K562 (cell line): ENCODE results near the gene GALNT5. TPM values are rescaled to one million over a fixed set of nuclear protein-coding genes. Genes with fewer than 3 reads are reported as not detected.

Source experiments
- ATAC-seq: fragments of 200-7000 bp; cut with Tn5 transposase; 3 replicates; pipeline ENCODE4 v1.9.1; 2020; ENCODE audit warnings: moderate library complexity
- BruUV-seq: library from RNA; stranded (reverse); fragments of 400-500 nt; replicated peaks from 2 replicates; lab custom pipeline; 2021; lab: Mats Ljungman, UMichigan
- CTCF ChIA-PET: fragments of 300-600 bp; formaldehyde crosslinking; extraction: SDS; loops from one replicate; lab custom pipeline; 2021; ENCODE audit warnings: low intra/inter-chr PET ratio; lab: Yijun Ruan, JAX
- POLR2A ChIA-PET: fragments of 300-600, 350-650 bp; sonication (Branson Sonifier 250); formaldehyde crosslinking; extraction: SDS; loops from one replicate; lab custom pipeline; 2021; ENCODE audit warnings: antibody characterized with exemption, inconsistent platforms; lab: Yijun Ruan, JAX
- DNase-seq, 4 experiments: peaks; one replicate each; pipeline versions ENCODE4 v3.0.0 to v3.0.0-alpha.2; 2011 to 2018; ENCODE audit warnings: low spot score in 3 of 4, mixed read lengths in 3 of 4; ENCODE audit errors: extremely low read depth in 1 of 4
- FAIRE-seq: peaks from 2 replicates; lab custom pipeline; 2011; peaks lifted over from hg19 to GRCh38; lab: Jason Lieb, UNC
- H2AFZ ChIP-seq: 2 replicates; pipeline ENCODE4 v1.6.0; 2011; ENCODE audit warnings: low read depth, low read length, control low read depth, inconsistent platforms
- H3K27ac ChIP-seq: fragments of 200-600 bp; 3 replicates; pipeline ENCODE4 v1.8.0; 2011; ENCODE audit warnings: low read depth, mild to moderate bottlenecking, control low read depth, inconsistent platforms, low read length, moderate library complexity, mixed read lengths; ENCODE audit errors: extremely low read depth
- H3K27me3 ChIP-seq, 2 experiments: fragments of 300-600 bp in 1 of 2; 2 replicates in 1 of 2; 3 replicates in 1 of 2; pipeline versions ENCODE4 v1.6.0 to v1.8.0; 2011; ENCODE audit warnings: inconsistent platforms in 2 of 2, low read length in 2 of 2, mild to moderate bottlenecking in 1 of 2, mixed read lengths in 1 of 2, moderate library complexity in 1 of 2; ENCODE audit not compliant: control insufficient read depth in 2 of 2, insufficient read depth in 2 of 2
- H3K36me3 ChIP-seq: fragments of 300-600 bp; 3 replicates; pipeline ENCODE4 v1.8.0; 2011; ENCODE audit warnings: mild to moderate bottlenecking, low read length, inconsistent platforms; ENCODE audit not compliant: control insufficient read depth, insufficient read depth
- H3K4me1 ChIP-seq, 2 experiments: fragments of 200-600 bp in 1 of 2; replicated peaks in 1 of 2; 2 replicates in 1 of 2; 3 replicates in 1 of 2; pipeline versions ENCODE4 v1.5.1 to v1.8.0; 2011; ENCODE audit warnings: inconsistent platforms in 2 of 2, low read length in 2 of 2, mild to moderate bottlenecking in 1 of 2, mixed read lengths in 1 of 2, moderate library complexity in 1 of 2; ENCODE audit not compliant: control insufficient read depth in 2 of 2, insufficient read depth in 2 of 2
- H3K4me2 ChIP-seq: 2 replicates; pipeline ENCODE4 v1.6.1; 2011; ENCODE audit warnings: low read length, control low read depth, inconsistent platforms, mixed read lengths; ENCODE audit not compliant: insufficient read depth
- H3K4me3 ChIP-seq: fragments of 200-600 bp; sonication (generic), shearing (Covaris generic); 2 replicates; pipeline ENCODE4 v1.5.1; 2016; ENCODE audit warnings: control low read depth, inconsistent platforms
- H3K79me2 ChIP-seq: fragments of 200-600 bp; 3 replicates; pipeline ENCODE4 v1.8.0; 2011; ENCODE audit warnings: low read length, inconsistent platforms; ENCODE audit not compliant: control insufficient read depth, insufficient read depth
- H3K9ac ChIP-seq, 2 experiments: 2 replicates each; pipeline versions ENCODE4 v1.6.0 to v1.6.1; 2011; ENCODE audit warnings: low read depth in 2 of 2, low read length in 2 of 2, control low read depth in 1 of 2, inconsistent platforms in 1 of 2, mild to moderate bottlenecking in 1 of 2, mixed read lengths in 1 of 2; ENCODE audit not compliant: insufficient read depth in 1 of 2
- H3K9me1 ChIP-seq: one replicate; pipeline ENCODE4 v1.6.0; 2011; ENCODE audit warnings: inconsistent platforms, mild to moderate bottlenecking, low read length, moderate library complexity; ENCODE audit not compliant: control insufficient read depth, insufficient read depth
- H3K9me3 ChIP-seq: replicated peaks from 2 replicates; pipeline ENCODE4 v1.5.1; 2011; ENCODE audit warnings: low read depth, low read length, inconsistent platforms; ENCODE audit not compliant: control insufficient read depth, insufficient read depth
- H4K20me1 ChIP-seq: replicated peaks from 2 replicates; pipeline ENCODE4 v1.6.1; 2011; ENCODE audit warnings: low read length, inconsistent platforms, mixed read lengths; ENCODE audit not compliant: control insufficient read depth, insufficient read depth
- FOXA3 ChIP-seq, 2 experiments: fragments of 450-650 bp in 1 of 2; sonication (generic) in 1 of 2; formaldehyde crosslinking; IDR thresholded peaks in 1 of 2; conservative IDR thresholded peaks in 1 of 2; 2 replicates each; pipeline versions ENCODE4 v1.4.0 to v1.8.0; 2020 to 2022; ENCODE audit warnings: mild to moderate bottlenecking in 2 of 2, missing genetic modification reagents in 1 of 2
- GTF2A2 ChIP-seq: IDR thresholded peaks from 2 replicates; pipeline ENCODE4 v1.6.1; 2016; ENCODE audit warnings: mild to moderate bottlenecking, missing genetic modification characterization, missing compliant biosample characterization
- GTF2E2 ChIP-seq: fragments of 200-800 bp; sonication (Bioruptor generic); IDR thresholded peaks from 2 replicates; pipeline ENCODE4 v1.6.1; 2016; ENCODE audit warnings: missing genetic modification characterization, missing compliant biosample characterization
- HDAC6 ChIP-seq: IDR thresholded peaks from 2 replicates; pipeline ENCODE4 v1.6.1; 2012; ENCODE audit warnings: low read depth, mild to moderate bottlenecking, control low read depth, inconsistent platforms, low read length, moderate library complexity
- ILK ChIP-seq: fragments of 450-650 bp; IDR thresholded peaks from 2 replicates; pipeline ENCODE4 v1.6.1; 2016; ENCODE audit warnings: missing genetic modification characterization, low read depth, mild to moderate bottlenecking, missing compliant biosample characterization, moderate library complexity, borderline replicate concordance
- MYBL2 ChIP-seq, 2 experiments: fragments of 450-650 bp in 1 of 2; sonication (generic) in 1 of 2; formaldehyde crosslinking in 1 of 2; IDR thresholded peaks; 2 replicates each; pipeline versions ENCODE4 v1.6.1 to v1.8.1; 2017 to 2022; ENCODE audit warnings: borderline replicate concordance in 1 of 2, inconsistent platforms in 1 of 2, low read depth in 1 of 2, mild to moderate bottlenecking in 1 of 2, missing genetic modification reagents in 1 of 2, moderate library complexity in 1 of 2
- ZC3H4 ChIP-seq: sonication (generic); formaldehyde crosslinking; IDR thresholded peaks from 2 replicates; pipeline ENCODE4 v1.9.0; 2021; ENCODE audit warnings: missing genetic modification reagents, borderline replicate concordance
- ZHX1 ChIP-seq: fragments of 150-350 bp; conservative IDR thresholded peaks from 2 replicates; pipeline ENCODE4 v1.6.1; 2014; ENCODE audit warnings: low read length
- ZNF589 ChIP-seq: fragments of 200-800 bp; sonication (Bioruptor generic); IDR thresholded peaks from 2 replicates; pipeline ENCODE4 v1.6.1; 2016; ENCODE audit warnings: low read depth, missing genetic modification characterization, missing compliant biosample characterization
- WGBS: fragments of 100-300 bp; shearing (Covaris generic); methylation state at CpG from one replicate; pipeline ENCODE4 v1.1.6; 2016; ENCODE audit warnings: low coverage, mixed read lengths; ENCODE audit not compliant: insufficient coverage; ENCODE audit errors: missing lambda C conversion rate; 5-methylcytosine and 5-hydroxymethylcytosine counted together
- in situ Hi-C: fragments of 300-500 bp; cut with MboI; formaldehyde crosslinking; loops from 4 replicates; pipeline ENCODE4 v1.15.0; 2018; ENCODE audit warnings: inconsistent platforms, mixed read lengths
- intact Hi-C: fragments of 100-400 bp; cut with micrococcal nuclease; formaldehyde crosslinking; loops from 2 replicates; pipeline ENCODE4 v1.14.2; 2022
- polyA plus RNA-seq, 8 experiments: library from polyadenylated mRNA; depleted of rRNA in 4 of 8; stranded (reverse) in 5 of 8; unstranded in 3 of 8; fragments of >200 nt; fragmentation: Nextera tagmentation in 2 of 8; fragmentation: Illumina TruSeq in 1 of 8; extraction: Ambion mirVana in 2 of 8; extraction: Trizol in 1 of 8; gene quantifications; 2 replicates each; pipeline versions ENCODE4 v1.2.1 to v1.2.3, GENCODE V29; 2011 to 2014; ENCODE audit warnings: inconsistent platforms in 1 of 8, missing spikeins in 1 of 8
- total RNA-seq, 7 experiments: library from RNA; depleted of rRNA in 6 of 7; stranded (reverse); fragments of >200 nt in 6 of 7; fragmentation: Illumina TruSeq in 2 of 7; extraction: Trizol in 2 of 7; gene quantifications; 2 replicates each; pipeline versions ENCODE4 v1.2.1 to v1.2.3, GENCODE V29; 2011 to 2021; ENCODE audit warnings: low replicate concordance in 1 of 7
- TF ChIP-seq, protein P1 (sequence below): fragments of 450-650 bp; IDR thresholded peaks from 2 replicates; pipeline ENCODE4 v1.6.1; 2017; ENCODE audit warnings: antibody characterized with exemption, mild to moderate bottlenecking
- TF ChIP-seq, protein P2 (sequence below), 2 experiments: fragments of 450-650 bp in 1 of 2; sonication (generic) in 1 of 2; formaldehyde crosslinking in 1 of 2; IDR thresholded peaks in 1 of 2; conservative IDR thresholded peaks in 1 of 2; 2 replicates each; pipeline versions ENCODE4 v1.6.1 to v1.8.1; 2016 to 2023; ENCODE audit warnings: mild to moderate bottlenecking in 2 of 2, moderate library complexity in 2 of 2, inconsistent platforms in 1 of 2, missing genetic modification reagents in 1 of 2

GALNT5 gene
- total and polyA plus RNA-seq, 9 of the 15 experiments (the other 6 are each of a cell fraction or from before 2014, with no cell fraction given): 21.6 to 73.0 (median 54.7) TPM

- under 1% methylated on average over 4 of the region's 4 CpGs for WGBS
- Histone ChIP-seq H3K4me1 (peaks cover 3 to 36% of the 10 kb centered on the region in 2 experiments; a peak in 3 of 5 replicates), H3K27ac (peak overlapping the region; percentile 94), H3K4me3 (peak overlapping the region; percentile 53), H3K9me3 (no peaks in the 10 kb centered on the region), H4K20me1 (no peaks in the 10 kb centered on the region), H3K79me2 (peaks cover 97% of the 10 kb centered on the region), H3K9me1 (no peaks in the 10 kb centered on the region), H3K27me3 (no peaks in the 10 kb centered on the region), H3K4me2 (peak overlapping the region; percentile 93), H3K36me3 (peaks cover 36% of the 10 kb centered on the region), H3K9ac (peak overlapping the region; percentile 89 to 92), H2AFZ (0 out of 2 replicates have a peak overlapping the region, but pooled peaks have one; percentile 19)
- no peak for DNase-seq
- in situ Hi-C loops (no loop called here), intact Hi-C loops (loop anchor here (1.0 to 5.0 kb wide), 4 partner anchors 39 to 1898 kb away; no protein-coding TSS in a partner anchor)
- FAIRE-seq: no peak
- BruUV-seq: TSS peak; percentile 90
- ATAC-seq: no peak
- ChIA-PET CTCF (no interaction called here), POLR2A (interaction anchor here (0.6 to 5.9 kb wide), 15 partner anchors 10 to 926 kb away, joined by 3 to 35 read pairs (median 4); no protein-coding TSS in a partner anchor)
- TF ChIP-seq ILK (tag) (no peak), GTF2A2 (tag) (peak; percentile 68), ZHX1 (no peak), ZNF589 (CRISPR knock-in tag) (peak; percentile 15; the same call in 1 of the 2 replicates), HDAC6 (no peak), GTF2E2 (tag) (peak; percentile 74; the same call in 1 of the 2 replicates), FOXA3 (CRISPR knock-in tag; conservative IDR thresholded peaks at IDR 0.05 in 1 of 2, IDR thresholded peaks at IDR 0.05 in 1 of 2) (peak in 1 of 2 experiments; percentile 6; a peak in 1 of 4 replicates), MYBL2 (IDR thresholded peaks at IDR 0.05; ENCODE audit: low read depth) (peak; percentile 33; the same call in 1 of the 2 replicates), MYBL2 (CRISPR knock-in tag; IDR thresholded peaks at IDR 0.05; ENCODE audit: borderline replicate concordance) (no peak), ZC3H4 (no peak)
- TF ChIP-seq, protein P1, sequence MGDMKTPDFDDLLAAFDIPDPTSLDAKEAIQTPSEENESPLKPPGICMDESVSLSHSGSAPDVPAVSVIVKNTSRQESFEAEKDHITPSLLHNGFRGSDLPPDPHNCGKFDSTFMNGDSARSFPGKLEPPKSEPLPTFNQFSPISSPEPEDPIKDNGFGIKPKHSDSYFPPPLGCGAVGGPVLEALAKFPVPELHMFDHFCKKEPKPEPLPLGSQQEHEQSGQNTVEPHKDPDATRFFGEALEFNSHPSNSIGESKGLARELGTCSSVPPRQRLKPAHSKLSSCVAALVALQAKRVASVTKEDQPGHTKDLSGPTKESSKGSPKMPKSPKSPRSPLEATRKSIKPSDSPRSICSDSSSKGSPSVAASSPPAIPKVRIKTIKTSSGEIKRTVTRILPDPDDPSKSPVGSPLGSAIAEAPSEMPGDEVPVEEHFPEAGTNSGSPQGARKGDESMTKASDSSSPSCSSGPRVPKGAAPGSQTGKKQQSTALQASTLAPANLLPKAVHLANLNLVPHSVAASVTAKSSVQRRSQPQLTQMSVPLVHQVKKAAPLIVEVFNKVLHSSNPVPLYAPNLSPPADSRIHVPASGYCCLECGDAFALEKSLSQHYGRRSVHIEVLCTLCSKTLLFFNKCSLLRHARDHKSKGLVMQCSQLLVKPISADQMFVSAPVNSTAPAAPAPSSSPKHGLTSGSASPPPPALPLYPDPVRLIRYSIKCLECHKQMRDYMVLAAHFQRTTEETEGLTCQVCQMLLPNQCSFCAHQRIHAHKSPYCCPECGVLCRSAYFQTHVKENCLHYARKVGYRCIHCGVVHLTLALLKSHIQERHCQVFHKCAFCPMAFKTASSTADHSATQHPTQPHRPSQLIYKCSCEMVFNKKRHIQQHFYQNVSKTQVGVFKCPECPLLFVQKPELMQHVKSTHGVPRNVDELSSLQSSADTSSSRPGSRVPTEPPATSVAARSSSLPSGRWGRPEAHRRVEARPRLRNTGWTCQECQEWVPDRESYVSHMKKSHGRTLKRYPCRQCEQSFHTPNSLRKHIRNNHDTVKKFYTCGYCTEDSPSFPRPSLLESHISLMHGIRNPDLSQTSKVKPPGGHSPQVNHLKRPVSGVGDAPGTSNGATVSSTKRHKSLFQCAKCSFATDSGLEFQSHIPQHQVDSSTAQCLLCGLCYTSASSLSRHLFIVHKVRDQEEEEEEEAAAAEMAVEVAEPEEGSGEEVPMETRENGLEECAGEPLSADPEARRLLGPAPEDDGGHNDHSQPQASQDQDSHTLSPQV: no peak
- TF ChIP-seq, protein P2, sequence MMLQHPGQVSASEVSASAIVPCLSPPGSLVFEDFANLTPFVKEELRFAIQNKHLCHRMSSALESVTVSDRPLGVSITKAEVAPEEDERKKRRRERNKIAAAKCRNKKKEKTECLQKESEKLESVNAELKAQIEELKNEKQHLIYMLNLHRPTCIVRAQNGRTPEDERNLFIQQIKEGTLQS (IDR thresholded peaks at IDR 0.05): no peak
- TF ChIP-seq, protein P2 (CRISPR knock-in tag; conservative IDR thresholded peaks at IDR 0.05): no peak
Measured at GRCh38 chr2:157260533-157261198, 3.2 kb downstream of the GALNT5 start.
